ENCODE results near the gene CA4.
A peak's percentile ranks its signal among the peaks of the same experiment; 100 is the strongest.

CA4 gene

GRCh38 chr17:60164164-60164563 is 14.4 kb downstream of the CA4 start:
- H3K4me1 ChIP-seq (ENCODE audit: control insufficient read depth in 1 of 2, insufficient read depth in 1 of 2, low read depth in 1 of 2, low read length in 1 of 2): peaks cover 38 to 56% of the 10 kb centered on the region in 2 experiments
- TF ChIP-seq, protein P1, sequence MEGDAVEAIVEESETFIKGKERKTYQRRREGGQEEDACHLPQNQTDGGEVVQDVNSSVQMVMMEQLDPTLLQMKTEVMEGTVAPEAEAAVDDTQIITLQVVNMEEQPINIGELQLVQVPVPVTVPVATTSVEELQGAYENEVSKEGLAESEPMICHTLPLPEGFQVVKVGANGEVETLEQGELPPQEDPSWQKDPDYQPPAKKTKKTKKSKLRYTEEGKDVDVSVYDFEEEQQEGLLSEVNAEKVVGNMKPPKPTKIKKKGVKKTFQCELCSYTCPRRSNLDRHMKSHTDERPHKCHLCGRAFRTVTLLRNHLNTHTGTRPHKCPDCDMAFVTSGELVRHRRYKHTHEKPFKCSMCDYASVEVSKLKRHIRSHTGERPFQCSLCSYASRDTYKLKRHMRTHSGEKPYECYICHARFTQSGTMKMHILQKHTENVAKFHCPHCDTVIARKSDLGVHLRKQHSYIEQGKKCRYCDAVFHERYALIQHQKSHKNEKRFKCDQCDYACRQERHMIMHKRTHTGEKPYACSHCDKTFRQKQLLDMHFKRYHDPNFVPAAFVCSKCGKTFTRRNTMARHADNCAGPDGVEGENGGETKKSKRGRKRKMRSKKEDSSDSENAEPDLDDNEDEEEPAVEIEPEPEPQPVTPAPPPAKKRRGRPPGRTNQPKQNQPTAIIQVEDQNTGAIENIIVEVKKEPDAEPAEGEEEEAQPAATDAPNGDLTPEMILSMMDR (IDR thresholded peaks at IDR 0.05): no peak
- H3K27me3 ChIP-seq: no peaks in the 10 kb centered on the region

GRCh38 chr17:60164697-60165096 is 14.9 kb downstream of the CA4 start:
- Histone ChIP-seq H3K36me3 (peaks cover 7% of the 10 kb centered on the region), H3K27ac (peak overlapping the region; percentile 0), H3K4me1 (ENCODE audit: control insufficient read depth in 1 of 2, insufficient read depth in 1 of 2, low read depth in 1 of 2, low read length in 1 of 2) (peaks cover 43 to 62% of the 10 kb centered on the region in 2 experiments), H3K9me3 (no peaks in the 10 kb centered on the region), H3K27me3 (no peaks in the 10 kb centered on the region), H3K4me3 (ENCODE audit: low read depth in 1 of 2, low read length in 1 of 2) (no peak overlapping the region)
- TF ChIP-seq, protein P1 (IDR thresholded peaks at IDR 0.05): no peak

More at GRCh38 chr17:60164164-60164563, 14.4 kb downstream of the CA4 start:
- H3K4me3 ChIP-seq (ENCODE audit: low read depth in 1 of 2, low read length in 1 of 2): no peak overlapping the region
- peak overlapping the region; percentile 0 for H3K27ac ChIP-seq
- H3K9me3 ChIP-seq: no peaks in the 10 kb centered on the region
- peaks cover 12% of the 10 kb centered on the region for H3K36me3 ChIP-seq

DNA sequence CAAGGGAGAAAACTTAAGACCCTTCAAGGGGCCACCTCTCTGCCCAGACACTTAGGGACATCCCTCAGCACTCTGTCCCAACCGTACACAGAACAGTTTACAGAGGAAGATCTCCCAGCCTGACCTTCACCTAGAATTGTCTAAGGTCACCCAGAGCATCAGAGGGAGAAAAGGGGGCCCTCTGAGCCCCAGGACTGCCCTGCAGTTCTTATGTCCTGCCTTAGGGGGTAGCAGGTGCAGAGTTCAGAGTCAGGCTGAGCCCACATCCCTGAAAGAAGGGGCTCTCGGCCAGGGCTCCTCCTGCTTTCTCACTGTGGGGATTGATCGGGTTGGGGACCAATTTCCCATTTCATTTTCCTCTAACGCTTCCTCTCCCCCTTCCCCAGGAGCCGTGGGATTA is 15.4 kb downstream of the CA4 start:
- Histone ChIP-seq H3K4me3 (ENCODE audit: low read depth in 1 of 2, low read length in 1 of 2) (no peak overlapping the region), H3K36me3 (peaks cover 1% of the 10 kb centered on the region), H3K4me1 (ENCODE audit: control insufficient read depth in 1 of 2, insufficient read depth in 1 of 2, low read depth in 1 of 2, low read length in 1 of 2) (peaks cover 48 to 65% of the 10 kb centered on the region in 2 experiments), H3K27ac (peak overlapping the region; percentile 5), H3K9me3 (no peaks in the 10 kb centered on the region), H3K27me3 (no peaks in the 10 kb centered on the region)
- TF ChIP-seq, protein P1 (IDR thresholded peaks at IDR 0.05): no peak

DNA sequence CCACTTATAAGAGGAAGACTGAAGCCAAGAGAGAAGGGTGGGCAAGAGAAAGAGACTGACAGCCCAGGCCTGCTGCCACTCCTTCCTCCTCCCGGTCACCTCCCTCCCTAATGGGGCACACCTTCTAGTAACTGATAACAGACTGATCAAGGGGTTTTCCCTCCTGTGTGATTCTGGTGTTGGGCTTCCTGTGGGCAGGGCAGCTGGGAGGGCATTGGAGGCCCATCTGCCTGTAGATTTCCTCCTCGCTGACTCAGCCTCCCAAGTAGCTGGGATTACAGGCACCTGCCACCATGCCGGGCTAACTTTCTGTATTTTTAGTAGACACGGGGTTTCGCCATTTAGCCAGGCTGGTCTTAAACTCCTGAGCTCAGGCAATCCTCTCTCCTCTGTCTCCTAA is 16.2 kb downstream of the CA4 start:
- Histone ChIP-seq H3K27me3 (no peaks in the 10 kb centered on the region), H3K9me3 (no peaks in the 10 kb centered on the region), H3K4me1 (ENCODE audit: control insufficient read depth in 1 of 2, insufficient read depth in 1 of 2, low read depth in 1 of 2, low read length in 1 of 2) (peaks cover 52 to 65% of the 10 kb centered on the region in 2 experiments), H3K4me3 (ENCODE audit: low read depth in 1 of 2, low read length in 1 of 2) (no peak overlapping the region), H3K27ac (no peak overlapping the region), H3K36me3 (no peaks in the 10 kb centered on the region)
- TF ChIP-seq, protein P1 (IDR thresholded peaks at IDR 0.05): no peak

DNA sequence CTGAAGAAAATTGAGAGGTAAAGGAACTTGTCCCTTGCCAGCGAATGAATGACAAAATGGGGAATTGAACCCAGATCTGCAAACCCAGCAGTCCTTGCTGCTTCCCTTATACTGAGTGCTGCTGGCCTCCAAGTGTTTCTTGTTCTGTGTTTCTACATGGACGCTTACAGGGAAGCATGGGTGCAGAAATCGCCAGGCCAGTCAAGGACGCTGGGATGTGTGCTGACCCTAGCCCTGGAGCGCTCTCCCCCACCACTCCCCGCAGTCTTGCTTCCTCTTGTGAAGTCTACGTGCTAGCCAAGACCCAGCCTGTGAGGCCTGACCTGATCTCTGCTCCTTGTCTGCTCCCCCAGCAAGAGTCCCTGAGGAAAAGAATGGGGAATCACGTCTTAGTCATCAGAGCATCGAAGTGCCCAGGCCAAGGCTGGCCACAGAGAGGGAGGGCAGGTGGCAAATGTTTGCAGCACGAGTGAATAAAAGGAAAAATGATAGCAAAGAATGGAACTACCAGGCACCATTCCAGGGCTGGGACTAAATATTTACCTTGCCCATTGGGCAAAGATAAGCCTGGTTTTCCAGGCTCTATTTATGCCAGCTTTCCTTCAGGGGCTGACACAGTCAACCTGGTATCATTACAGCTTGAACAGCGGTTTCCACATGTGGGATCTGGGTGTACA is 17.4 kb downstream of the CA4 start:
- Histone ChIP-seq H3K4me1 (ENCODE audit: control insufficient read depth in 1 of 2, insufficient read depth in 1 of 2, low read depth in 1 of 2, low read length in 1 of 2) (peaks cover 52 to 65% of the 10 kb centered on the region in 2 experiments), H3K9me3 (no peaks in the 10 kb centered on the region), H3K27me3 (no peaks in the 10 kb centered on the region), H3K4me3 (ENCODE audit: low read depth in 1 of 2, low read length in 1 of 2) (no peak overlapping the region), H3K27ac (peak overlapping the region; percentile 37), H3K36me3 (no peaks in the 10 kb centered on the region)
- TF ChIP-seq, protein P1 (IDR thresholded peaks at IDR 0.05): no peak

Measured in neutrophil (primary cell).